ENCODE data around the gene TEX52. TPM values are rescaled to one million over a fixed set of nuclear protein-coding genes. Genes with fewer than 3 reads are reported as not detected.

Gene TEX52
- total RNA-seq, 4 donors from 2014 or later: not detected

GRCh38 chr12:2834581-2835491 lies 22.0 kb downstream of the TEX52 start, which contains the start of gene NRIP2:
Gene NRIP2 (minus strand): TSS chr12:2835035. CDS start chr12:2834983, 52 bp downstream.
- Histone ChIP-seq H3K27me3 (no peaks in the 10 kb centered on the region), H3K4me1 (peaks cover 27% of the 10 kb centered on the region), H3K27ac (no peak within 1 kb of the TSS), H3K36me3 (peaks cover 30% of the 10 kb centered on the region), H3K4me3 (peak within 1 kb of the TSS; percentile 5), H3K9me3 (no peaks in the 10 kb centered on the region)
- DNase-seq (ENCODE audit: low spot score in 2 of 2): no peak
- TF ChIP-seq EP300 (IDR thresholded peaks at IDR 0.05): no peak
- no peak for TF ChIP-seq POLR2AphosphoS5 (IDR thresholded peaks at IDR 0.05)
- TF ChIP-seq, protein P1, sequence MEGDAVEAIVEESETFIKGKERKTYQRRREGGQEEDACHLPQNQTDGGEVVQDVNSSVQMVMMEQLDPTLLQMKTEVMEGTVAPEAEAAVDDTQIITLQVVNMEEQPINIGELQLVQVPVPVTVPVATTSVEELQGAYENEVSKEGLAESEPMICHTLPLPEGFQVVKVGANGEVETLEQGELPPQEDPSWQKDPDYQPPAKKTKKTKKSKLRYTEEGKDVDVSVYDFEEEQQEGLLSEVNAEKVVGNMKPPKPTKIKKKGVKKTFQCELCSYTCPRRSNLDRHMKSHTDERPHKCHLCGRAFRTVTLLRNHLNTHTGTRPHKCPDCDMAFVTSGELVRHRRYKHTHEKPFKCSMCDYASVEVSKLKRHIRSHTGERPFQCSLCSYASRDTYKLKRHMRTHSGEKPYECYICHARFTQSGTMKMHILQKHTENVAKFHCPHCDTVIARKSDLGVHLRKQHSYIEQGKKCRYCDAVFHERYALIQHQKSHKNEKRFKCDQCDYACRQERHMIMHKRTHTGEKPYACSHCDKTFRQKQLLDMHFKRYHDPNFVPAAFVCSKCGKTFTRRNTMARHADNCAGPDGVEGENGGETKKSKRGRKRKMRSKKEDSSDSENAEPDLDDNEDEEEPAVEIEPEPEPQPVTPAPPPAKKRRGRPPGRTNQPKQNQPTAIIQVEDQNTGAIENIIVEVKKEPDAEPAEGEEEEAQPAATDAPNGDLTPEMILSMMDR (IDR thresholded peaks at IDR 0.05): no peak
- TF ChIP-seq POLR2A (IDR thresholded peaks at IDR 0.05): no peak
- WGBS: 29% methylated on average over 32 of the region's 32 CpGs

DNA sequence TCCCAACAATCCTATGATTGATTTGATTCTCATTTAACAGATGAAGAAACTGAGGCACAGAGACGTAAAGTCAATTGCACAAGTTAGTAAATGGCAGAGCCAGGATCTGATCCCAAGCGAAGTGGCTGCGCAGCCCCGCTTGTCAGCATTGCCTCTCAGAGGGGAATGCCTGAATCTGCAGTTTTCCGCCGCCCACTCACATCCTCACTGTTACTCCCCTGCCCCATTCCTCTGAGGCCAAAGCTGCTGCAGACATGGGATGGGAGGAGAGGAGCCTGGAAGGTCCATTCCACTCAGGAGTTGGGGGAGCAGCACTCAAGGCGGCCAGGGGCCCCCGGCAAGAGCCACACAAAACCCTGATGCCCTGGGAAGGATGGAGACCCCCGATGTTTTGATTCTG lies 23.0 kb downstream of the TEX52 start:
- peaks cover 37% of the 10 kb centered on the region for H3K36me3 ChIP-seq
- 78% methylated on average over 9 of the region's 9 CpGs for WGBS

GRCh38 chr12:2833327-2833726 lies 23.5 kb downstream of the TEX52 start:
- no peaks in the 10 kb centered on the region for H3K9me3 ChIP-seq
- H3K27me3 ChIP-seq: no peaks in the 10 kb centered on the region
- no peak overlapping the region for H3K27ac ChIP-seq
- no peak overlapping the region for H3K4me3 ChIP-seq
- WGBS: 32% methylated on average over 5 of the region's 5 CpGs
- peaks cover 42% of the 10 kb centered on the region for H3K36me3 ChIP-seq
- no peak for TF ChIP-seq POLR2AphosphoS5 (IDR thresholded peaks at IDR 0.05)
- TF ChIP-seq EP300 (IDR thresholded peaks at IDR 0.05): no peak
- TF ChIP-seq, protein P1 (IDR thresholded peaks at IDR 0.05): no peak
- no peak for TF ChIP-seq POLR2A (IDR thresholded peaks at IDR 0.05)
- H3K4me1 ChIP-seq: peaks cover 27% of the 10 kb centered on the region
- DNase-seq (ENCODE audit: low spot score in 2 of 2): no peak

More for the DNA sequence above, 23.0 kb downstream of the TEX52 start:
- Histone ChIP-seq H3K27ac (no peak overlapping the region), H3K9me3 (no peaks in the 10 kb centered on the region), H3K4me3 (no peak overlapping the region), H3K27me3 (no peaks in the 10 kb centered on the region), H3K4me1 (peaks cover 27% of the 10 kb centered on the region)
- TF ChIP-seq EP300 (IDR thresholded peaks at IDR 0.05) (no peak), POLR2A (IDR thresholded peaks at IDR 0.05) (no peak), POLR2AphosphoS5 (IDR thresholded peaks at IDR 0.05) (no peak)
- TF ChIP-seq, protein P1 (IDR thresholded peaks at IDR 0.05): no peak
- DNase-seq (ENCODE audit: low spot score in 2 of 2): no peak

DNA sequence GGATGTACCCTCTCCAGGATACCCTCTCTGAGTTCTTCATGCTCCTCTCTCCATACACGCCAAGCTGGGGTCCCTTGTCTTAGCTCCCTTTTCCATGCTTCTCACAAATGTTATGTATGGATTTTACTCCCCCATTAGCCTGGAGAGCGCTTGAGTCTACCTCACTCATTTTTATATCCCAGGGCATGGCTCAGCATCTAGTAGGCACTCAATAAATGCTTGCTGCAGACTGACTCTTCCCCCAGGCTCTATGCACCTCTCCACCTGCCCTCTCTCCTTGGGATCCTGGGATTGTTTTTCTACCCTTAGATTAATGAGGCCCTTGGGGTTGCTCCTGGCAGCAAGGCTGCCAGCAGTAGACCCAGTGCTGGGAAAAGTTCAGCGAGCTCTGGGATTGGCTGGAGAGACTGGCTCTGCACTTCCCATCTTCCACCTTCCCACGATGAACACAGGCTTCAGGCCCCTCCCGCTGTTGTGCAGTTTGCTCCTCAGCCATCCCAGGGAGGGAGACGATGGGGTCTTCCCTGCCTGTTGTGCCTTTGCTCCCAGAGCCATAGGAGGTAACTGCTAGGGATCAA lies 24.2 kb downstream of the TEX52 start:
- DNase-seq (ENCODE audit: low spot score in 2 of 2): no peak
- Histone ChIP-seq H3K4me3 (no peak overlapping the region), H3K9me3 (no peaks in the 10 kb centered on the region), H3K27me3 (no peaks in the 10 kb centered on the region), H3K4me1 (peaks cover 27% of the 10 kb centered on the region), H3K36me3 (peaks cover 45% of the 10 kb centered on the region), H3K27ac (no peak overlapping the region)
- 70% methylated on average over 6 of the region's 6 CpGs for WGBS
- no peak for TF ChIP-seq POLR2AphosphoS5 (IDR thresholded peaks at IDR 0.05)
- no peak for TF ChIP-seq POLR2A (IDR thresholded peaks at IDR 0.05)
- TF ChIP-seq, protein P1 (IDR thresholded peaks at IDR 0.05): no peak
- TF ChIP-seq EP300 (IDR thresholded peaks at IDR 0.05): no peak

DNA sequence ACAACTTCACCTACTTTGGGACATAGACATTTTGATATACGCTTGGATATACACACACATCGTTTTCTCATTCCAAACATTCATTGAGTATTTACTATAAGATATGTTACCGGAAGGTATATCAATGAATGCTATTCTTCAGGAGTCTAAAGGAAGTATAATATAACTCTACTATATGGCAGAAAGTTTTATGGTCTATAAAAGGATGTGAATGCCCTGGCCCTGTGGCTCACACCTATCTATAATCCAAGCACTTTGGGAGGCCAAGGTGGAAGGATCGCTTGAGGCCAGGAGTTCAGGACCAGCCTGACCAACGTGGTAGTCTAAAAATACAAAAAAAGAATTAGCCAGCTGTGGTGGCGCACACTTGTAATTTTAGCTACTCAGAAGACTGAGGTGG lies 27.6 kb downstream of the TEX52 start:
- 95% methylated on average over 6 of the region's 6 CpGs for WGBS
- DNase-seq (ENCODE audit: low spot score in 2 of 2): no peak

More for the DNA sequence above, 27.6 kb downstream of the TEX52 start:
- Histone ChIP-seq H3K27ac (no peak overlapping the region), H3K4me1 (peaks cover 16% of the 10 kb centered on the region), H3K27me3 (no peaks in the 10 kb centered on the region), H3K36me3 (peaks cover 78% of the 10 kb centered on the region), H3K9me3 (no peaks in the 10 kb centered on the region), H3K4me3 (no peak overlapping the region)
- TF ChIP-seq EP300 (IDR thresholded peaks at IDR 0.05) (no peak), POLR2AphosphoS5 (IDR thresholded peaks at IDR 0.05) (no peak), POLR2A (IDR thresholded peaks at IDR 0.05) (no peak)
- TF ChIP-seq, protein P1 (IDR thresholded peaks at IDR 0.05): no peak

All from suprapubic skin (tissue), 4 donors.